ENCODE results near the gene SYT13. TPM values are rescaled to one million over a fixed set of nuclear protein-coding genes. Genes with fewer than 3 reads are reported as not detected.

SYT13 gene
- total and polyA plus RNA-seq, 5 donors from 2014 or later: not detected

DNA sequence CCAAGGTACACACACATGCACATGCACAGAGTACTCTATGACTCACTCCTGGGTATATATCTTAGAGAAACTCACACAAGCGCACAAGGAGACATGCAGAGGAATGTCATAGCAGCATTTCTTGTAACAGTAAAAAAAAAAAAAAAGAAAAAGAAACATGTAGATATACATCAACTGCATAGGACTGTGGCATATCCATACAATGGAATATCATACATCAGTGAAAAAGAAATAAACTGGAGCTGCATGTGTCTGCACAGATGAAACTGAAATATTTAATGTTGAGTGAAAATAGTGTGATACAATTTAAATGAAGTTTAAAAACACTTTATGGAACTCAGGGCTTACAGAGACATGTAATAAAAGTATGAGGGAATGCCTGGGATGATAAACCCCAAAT lies 46.4 kb downstream of the SYT13 start:
- no peaks in the 10 kb centered on the region for H3K36me3 Mint-ChIP-seq
- no peaks in the 10 kb centered on the region for H3K4me1 Mint-ChIP-seq
- H3K27me3 Mint-ChIP-seq: peaks cover 14% of the 10 kb centered on the region
- Histone ChIP-seq H3K4me1 (ENCODE audit: control insufficient read depth, insufficient read depth, low read length, poor library complexity, severe bottlenecking) (no peaks in the 10 kb centered on the region), H3K27me3 (ENCODE audit: control insufficient read depth, insufficient read depth, low read length) (peaks cover 8% of the 10 kb centered on the region), H3K36me3 (ENCODE audit: control insufficient read depth, insufficient read depth, low read length) (no peaks in the 10 kb centered on the region), H3K9me3 (ENCODE audit: control insufficient read depth in 2 of 2, low read length in 2 of 2) (peaks cover 0 to 4% of the 10 kb centered on the region in 2 experiments), H3K4me3 (ENCODE audit: low read depth, low read length) (no peak overlapping the region), H3K27ac (ENCODE audit: insufficient read depth, low read length, poor library complexity, severe bottlenecking) (no peak overlapping the region)
- H3K27ac Mint-ChIP-seq: no peak overlapping the region
- DNase-seq (no peak), ATAC-seq (ENCODE audit: low read depth in 2 of 2) (no peak)
- peaks cover 0 to 4% (median 0%) of the 10 kb centered on the region in 7 donors for H3K9me3 Mint-ChIP-seq
- H3K4me3 Mint-ChIP-seq: no peak overlapping the region

DNA sequence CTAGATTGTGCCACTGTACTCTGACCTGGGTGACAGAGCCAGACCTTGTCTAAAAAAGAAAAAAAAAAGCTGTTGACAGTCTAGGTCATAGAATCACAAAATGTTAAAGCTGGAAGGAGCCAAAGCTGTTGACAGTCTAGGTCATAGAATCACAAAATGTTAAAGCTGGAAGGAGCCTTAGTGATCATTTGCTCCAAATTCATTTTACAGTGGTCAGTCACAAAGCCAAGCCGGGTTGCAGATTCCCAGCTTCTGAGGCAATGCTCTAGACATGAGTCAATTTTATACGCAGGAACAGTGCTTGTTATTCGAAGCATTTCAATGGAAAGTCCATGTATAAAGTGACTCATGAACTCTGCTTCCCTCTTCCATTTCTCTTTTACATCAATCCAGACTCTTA lies 47.4 kb downstream of the SYT13 start:
- peaks cover 14% of the 10 kb centered on the region for H3K27me3 Mint-ChIP-seq
- ATAC-seq (ENCODE audit: low read depth in 2 of 2): no peak

DNA sequence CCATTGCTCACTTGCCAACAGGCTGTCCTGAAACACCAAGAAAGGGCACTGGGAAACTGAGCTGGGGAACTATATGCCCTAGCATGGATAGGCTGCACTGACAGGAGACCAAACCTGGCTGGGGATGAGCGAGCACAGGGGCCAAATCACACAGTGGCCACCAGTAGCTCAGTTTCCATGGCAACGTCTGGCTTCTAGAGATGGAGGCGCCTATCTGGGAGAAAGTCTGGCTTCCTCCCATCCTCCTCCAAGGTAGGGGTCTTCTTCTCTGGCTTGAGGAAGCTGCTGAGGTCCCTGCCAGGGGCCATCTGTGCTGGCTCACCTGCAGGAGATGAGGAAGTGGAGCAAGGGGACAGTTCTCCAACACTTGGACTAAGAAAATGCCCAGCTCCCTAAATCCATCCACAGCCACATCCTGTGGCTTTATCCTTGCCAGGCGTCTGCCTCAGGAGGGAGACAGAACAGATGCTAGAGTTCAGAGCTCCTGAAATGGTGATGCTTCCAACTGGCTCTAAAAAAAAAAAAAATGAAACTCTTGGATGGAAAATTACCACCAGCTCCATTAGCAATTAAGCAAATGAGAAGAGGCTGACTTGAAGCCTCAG lies 48.3 kb downstream of the SYT13 start:
- ATAC-seq (ENCODE audit: low read depth in 2 of 2) (no peak), DNase-seq (no peak)
- no peak overlapping the region for H3K4me3 ChIP-seq (ENCODE audit: low read depth, low read length)
- H3K36me3 Mint-ChIP-seq: no peaks in the 10 kb centered on the region
- no peak overlapping the region for H3K4me3 Mint-ChIP-seq
- H3K27ac ChIP-seq (ENCODE audit: insufficient read depth, low read length, poor library complexity, severe bottlenecking): no peak overlapping the region
- H3K27me3 ChIP-seq (ENCODE audit: control insufficient read depth, insufficient read depth, low read length): peaks cover 8% of the 10 kb centered on the region
- H3K9me3 Mint-ChIP-seq: peaks cover 0 to 4% (median 0%) of the 10 kb centered on the region in 7 donors
- H3K9me3 ChIP-seq (ENCODE audit: control insufficient read depth in 2 of 2, low read length in 2 of 2): peaks cover 0 to 4% of the 10 kb centered on the region in 2 experiments
- peaks cover 14% of the 10 kb centered on the region for H3K27me3 Mint-ChIP-seq
- H3K4me1 Mint-ChIP-seq: peaks cover 0 to 2% (median 0%) of the 10 kb centered on the region in 4 donors
- H3K27ac Mint-ChIP-seq: no peak overlapping the region
- H3K4me1 ChIP-seq (ENCODE audit: control insufficient read depth, insufficient read depth, low read length, poor library complexity, severe bottlenecking): no peaks in the 10 kb centered on the region
- H3K36me3 ChIP-seq (ENCODE audit: control insufficient read depth, insufficient read depth, low read length): no peaks in the 10 kb centered on the region

More for the DNA sequence above, 47.4 kb downstream of the SYT13 start:
- Mint-ChIP-seq H3K4me3 (no peak overlapping the region), H3K4me1 (peaks cover 0 to 2% (median 0%) of the 10 kb centered on the region in 4 donors), H3K9me3 (peaks cover 0 to 4% (median 0%) of the 10 kb centered on the region in 7 donors), H3K36me3 (no peaks in the 10 kb centered on the region), H3K27ac (no peak overlapping the region)
- Histone ChIP-seq H3K9me3 (ENCODE audit: control insufficient read depth in 2 of 2, low read length in 2 of 2) (peaks cover 0 to 4% of the 10 kb centered on the region in 2 experiments), H3K4me1 (ENCODE audit: control insufficient read depth, insufficient read depth, low read length, poor library complexity, severe bottlenecking) (no peaks in the 10 kb centered on the region), H3K4me3 (ENCODE audit: low read depth, low read length) (no peak overlapping the region), H3K27ac (ENCODE audit: insufficient read depth, low read length, poor library complexity, severe bottlenecking) (no peak overlapping the region), H3K36me3 (ENCODE audit: control insufficient read depth, insufficient read depth, low read length) (no peaks in the 10 kb centered on the region), H3K27me3 (ENCODE audit: control insufficient read depth, insufficient read depth, low read length) (peaks cover 8% of the 10 kb centered on the region)
- DNase-seq: no peak

DNA sequence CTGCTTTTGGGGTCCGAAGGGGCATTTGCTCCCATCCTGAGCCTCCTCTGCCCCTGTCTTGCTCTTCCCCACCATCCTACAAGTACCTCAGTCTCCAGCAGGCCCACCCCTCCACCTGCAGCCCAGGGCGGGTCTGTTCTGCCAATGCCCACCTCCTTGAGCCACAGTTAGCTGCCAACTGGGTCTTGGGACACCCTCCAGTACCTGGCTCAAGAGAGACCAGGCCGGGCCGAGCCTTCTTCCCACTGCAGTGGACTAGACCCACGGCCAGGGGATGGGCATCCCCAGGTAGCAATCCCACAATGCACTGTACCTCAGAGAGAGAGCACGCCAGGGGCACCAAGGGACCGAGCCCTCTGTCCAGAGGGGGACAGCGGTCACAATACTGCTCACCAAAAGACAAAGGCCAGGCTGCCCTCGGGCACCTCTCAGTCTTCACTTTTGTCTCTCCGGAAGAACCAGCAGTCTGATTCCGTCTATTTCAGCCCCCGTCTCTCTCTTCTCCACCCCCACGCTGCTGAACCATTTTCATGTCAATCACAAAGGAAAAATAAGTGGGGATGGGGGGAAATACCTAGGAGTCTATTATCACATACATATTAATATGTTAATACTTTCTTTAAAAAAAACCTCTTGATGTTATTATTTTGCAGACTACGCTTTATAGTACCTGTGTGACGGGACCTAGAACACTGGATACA lies 51.7 kb downstream of the SYT13 start:
- Mint-ChIP-seq H3K4me1 (peaks cover 0 to 2% (median under 1%) of the 10 kb centered on the region in 4 donors), H3K4me3 (no peak overlapping the region), H3K27me3 (peaks cover 5% of the 10 kb centered on the region), H3K27ac (no peak overlapping the region), H3K36me3 (no peaks in the 10 kb centered on the region), H3K9me3 (peaks cover 0 to 2% (median 0%) of the 10 kb centered on the region in 7 donors)
- Histone ChIP-seq H3K9me3 (ENCODE audit: control insufficient read depth in 2 of 2, low read length in 2 of 2) (peaks cover 0 to 2% of the 10 kb centered on the region in 2 experiments), H3K27ac (ENCODE audit: insufficient read depth, low read length, poor library complexity, severe bottlenecking) (no peak overlapping the region), H3K36me3 (ENCODE audit: control insufficient read depth, insufficient read depth, low read length) (no peaks in the 10 kb centered on the region), H3K4me1 (ENCODE audit: control insufficient read depth, insufficient read depth, low read length, poor library complexity, severe bottlenecking) (no peaks in the 10 kb centered on the region), H3K27me3 (ENCODE audit: control insufficient read depth, insufficient read depth, low read length) (peaks cover 7% of the 10 kb centered on the region), H3K4me3 (ENCODE audit: low read depth, low read length) (no peak overlapping the region)
- DNase-seq: no peak
- no peak for ATAC-seq (ENCODE audit: low read depth in 2 of 2)

DNA sequence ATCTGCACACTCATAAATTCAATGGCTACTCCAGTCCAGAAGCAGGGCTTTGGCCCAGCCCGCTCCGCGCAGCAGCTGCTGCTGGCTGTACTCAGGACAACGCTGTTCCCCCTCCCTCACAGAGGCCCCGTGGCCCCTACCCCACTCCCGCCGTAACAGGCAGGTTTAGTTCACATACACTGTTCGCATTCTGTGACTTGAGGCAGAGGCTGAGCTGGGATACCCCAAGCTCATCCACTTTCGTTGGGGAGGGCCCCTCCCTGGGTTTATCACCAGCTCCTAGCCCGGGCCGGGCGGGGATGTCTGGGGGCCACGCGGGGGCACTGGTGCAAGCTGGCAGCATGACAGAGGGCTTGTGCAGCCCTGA lies 52.4 kb downstream of the SYT13 start:
- Mint-ChIP-seq H3K4me1 (peaks cover 0 to 2% (median under 1%) of the 10 kb centered on the region in 4 donors), H3K27ac (no peak overlapping the region), H3K9me3 (no peaks in the 10 kb centered on the region), H3K4me3 (no peak overlapping the region), H3K27me3 (peaks cover 5% of the 10 kb centered on the region), H3K36me3 (no peaks in the 10 kb centered on the region)
- Histone ChIP-seq H3K4me1 (ENCODE audit: control insufficient read depth, insufficient read depth, low read length, poor library complexity, severe bottlenecking) (no peaks in the 10 kb centered on the region), H3K9me3 (ENCODE audit: control insufficient read depth in 2 of 2, low read length in 2 of 2) (no peaks in the 10 kb centered on the region), H3K4me3 (ENCODE audit: low read depth, low read length) (no peak overlapping the region), H3K27me3 (ENCODE audit: control insufficient read depth, insufficient read depth, low read length) (peaks cover 3% of the 10 kb centered on the region), H3K36me3 (ENCODE audit: control insufficient read depth, insufficient read depth, low read length) (no peaks in the 10 kb centered on the region), H3K27ac (ENCODE audit: insufficient read depth, low read length, poor library complexity, severe bottlenecking) (no peak overlapping the region)
- DNase-seq: no peak
- ATAC-seq (ENCODE audit: low read depth in 2 of 2): no peak

DNA sequence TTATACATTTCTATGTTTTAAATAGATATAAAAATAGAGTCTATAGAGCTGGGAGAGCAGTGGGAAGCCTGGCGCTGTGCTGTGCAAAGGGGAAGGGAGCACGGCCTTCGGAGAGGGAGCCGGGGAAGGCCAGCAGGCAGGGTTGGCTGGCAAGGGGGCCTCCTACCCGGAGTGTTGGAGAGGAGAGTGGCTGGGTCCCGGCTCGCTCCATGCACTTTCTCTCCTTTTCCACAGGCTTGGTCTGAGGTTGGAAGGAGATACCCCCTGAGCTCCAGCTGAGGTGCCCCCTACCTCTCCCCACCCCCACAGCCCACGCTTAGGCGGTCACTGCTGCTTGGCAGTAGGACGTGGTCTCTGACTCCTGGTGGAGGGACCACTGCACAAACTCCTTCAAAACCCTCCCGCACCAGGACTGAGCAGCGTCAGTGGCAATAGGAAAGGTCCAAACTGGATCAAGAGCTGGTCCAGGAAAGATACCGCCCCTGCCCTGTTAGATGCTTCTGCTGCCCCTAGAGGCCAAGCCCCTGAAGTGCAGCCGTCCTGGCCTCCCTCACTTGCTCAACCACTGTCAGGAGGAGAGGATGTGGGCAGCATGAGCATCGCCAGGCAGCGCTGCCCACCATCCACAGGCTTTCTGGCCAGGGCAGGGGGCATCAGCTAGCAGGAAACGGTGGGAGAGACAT lies 52.9 kb downstream of the SYT13 start:
- Histone ChIP-seq H3K27ac (ENCODE audit: insufficient read depth, low read length, poor library complexity, severe bottlenecking) (no peak overlapping the region), H3K9me3 (ENCODE audit: control insufficient read depth in 2 of 2, low read length in 2 of 2) (no peaks in the 10 kb centered on the region), H3K27me3 (ENCODE audit: control insufficient read depth, insufficient read depth, low read length) (peaks cover 3% of the 10 kb centered on the region), H3K36me3 (ENCODE audit: control insufficient read depth, insufficient read depth, low read length) (no peaks in the 10 kb centered on the region), H3K4me3 (ENCODE audit: low read depth, low read length) (no peak overlapping the region), H3K4me1 (ENCODE audit: control insufficient read depth, insufficient read depth, low read length, poor library complexity, severe bottlenecking) (no peaks in the 10 kb centered on the region)
- no peaks in the 10 kb centered on the region for H3K36me3 Mint-ChIP-seq
- peaks cover 0 to 2% (median under 1%) of the 10 kb centered on the region in 4 donors for H3K4me1 Mint-ChIP-seq
- peaks cover 5% of the 10 kb centered on the region for H3K27me3 Mint-ChIP-seq
- no peak overlapping the region for H3K27ac Mint-ChIP-seq
- no peaks in the 10 kb centered on the region for H3K9me3 Mint-ChIP-seq
- peak; percentile 19 to 66 (median 37) for DNase-seq
- ATAC-seq (ENCODE audit: low read depth in 2 of 2): peak; percentile 59 to 65
- no peak overlapping the region for H3K4me3 Mint-ChIP-seq

DNA sequence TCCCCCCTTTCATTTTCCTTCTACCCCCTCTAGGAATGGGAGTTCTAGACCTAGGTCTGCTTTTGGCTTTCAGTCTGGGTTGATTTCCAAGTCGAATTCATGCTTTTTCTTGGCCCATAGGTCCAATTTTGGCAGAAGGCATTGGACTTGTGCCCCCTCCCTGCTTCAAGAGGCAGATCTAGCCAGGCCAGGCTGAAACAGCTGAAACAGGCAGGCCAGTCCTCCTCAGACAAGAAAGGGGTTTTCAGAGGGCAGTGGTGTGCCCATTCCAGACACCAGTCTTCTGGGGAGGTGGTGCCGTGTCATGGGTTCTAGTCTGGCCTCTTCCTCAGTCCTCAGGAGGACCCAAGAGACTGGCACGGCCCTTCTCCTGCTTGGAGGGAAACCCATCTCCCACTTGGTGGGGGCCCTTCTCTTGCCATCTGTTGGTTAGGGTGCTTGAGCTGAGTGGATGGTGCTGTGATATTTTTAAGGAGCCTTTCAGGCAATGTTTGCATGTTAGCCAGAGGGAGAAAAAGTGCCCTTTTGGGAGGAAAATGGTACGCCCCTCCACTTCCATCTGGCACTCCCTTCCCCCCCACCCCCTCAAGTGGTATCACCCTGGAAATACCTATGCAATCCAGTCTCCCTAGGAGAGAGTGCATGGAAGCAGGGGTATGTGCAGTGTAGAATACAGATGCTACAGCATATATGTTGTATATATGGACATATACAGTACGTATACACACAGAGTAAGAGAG lies 53.6 kb downstream of the SYT13 start:
- Mint-ChIP-seq H3K36me3 (peaks cover under 1% of the 10 kb centered on the region), H3K9me3 (no peaks in the 10 kb centered on the region)
- no peak for ATAC-seq (ENCODE audit: low read depth in 2 of 2)

More for the DNA sequence above, 53.6 kb downstream of the SYT13 start:
- Mint-ChIP-seq H3K27ac (no peak overlapping the region), H3K4me3 (no peak overlapping the region), H3K27me3 (peaks cover 5% of the 10 kb centered on the region), H3K4me1 (peaks cover 0 to 2% (median under 1%) of the 10 kb centered on the region in 4 donors)
- peaks cover 3% of the 10 kb centered on the region for H3K27me3 ChIP-seq (ENCODE audit: control insufficient read depth, insufficient read depth, low read length)
- DNase-seq: no peak
- H3K9me3 ChIP-seq (ENCODE audit: control insufficient read depth in 2 of 2, low read length in 2 of 2): no peaks in the 10 kb centered on the region
- no peaks in the 10 kb centered on the region for H3K4me1 ChIP-seq (ENCODE audit: control insufficient read depth, insufficient read depth, low read length, poor library complexity, severe bottlenecking)
- no peak overlapping the region for H3K27ac ChIP-seq (ENCODE audit: insufficient read depth, low read length, poor library complexity, severe bottlenecking)
- no peaks in the 10 kb centered on the region for H3K36me3 ChIP-seq (ENCODE audit: control insufficient read depth, insufficient read depth, low read length)
- H3K4me3 ChIP-seq (ENCODE audit: low read depth, low read length): no peak overlapping the region
